HG03575 (cell line): ENCODE data around the gene CCDC70.

Source experiments
- ATAC-seq: cut with Tn5 transposase; IDR thresholded peaks from one replicate; pipeline ENCODE4 v1.9.1; 2021; ENCODE audit not compliant: unreplicated experiment, insufficient number of reproducible peaks, low FRiP score; ENCODE audit errors: extremely low read depth

The CCDC70 gene

GRCh38 chr13:51827254-51827653, 34.5 kb upstream of the CCDC70 start:
- ATAC-seq: no peak

GRCh38 chr13:51828730-51829567, 32.8 kb upstream of the CCDC70 start:
- ATAC-seq: no peak

- ATAC-seq: no peak
Observed at GRCh38 chr13:51829568-51829899, 32.2 kb upstream of the CCDC70 start.

DNA sequence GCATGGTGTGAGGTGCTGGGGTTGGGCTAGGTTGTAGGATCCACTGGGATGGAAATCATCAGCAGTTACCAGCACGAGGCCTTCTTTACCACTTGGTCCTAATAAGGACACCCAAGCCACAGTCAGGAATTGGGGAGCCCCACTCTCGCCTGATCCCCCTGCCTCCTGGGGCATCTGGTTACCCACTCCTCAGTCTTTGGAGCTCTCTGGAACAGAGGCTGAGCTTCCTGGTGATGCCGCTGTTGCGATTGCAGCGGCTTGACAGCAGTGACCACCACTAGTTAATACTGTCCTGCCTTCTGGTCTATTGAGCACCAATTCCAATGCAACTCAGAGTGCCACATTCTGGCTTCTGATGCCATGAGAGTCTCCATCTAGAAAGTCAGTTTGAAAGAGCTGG, 30.2 kb upstream of the CCDC70 start:
- ATAC-seq: no peak

- ATAC-seq: no peak
Observed at GRCh38 chr13:51832471-51833152, 29.2 kb upstream of the CCDC70 start.

GRCh38 chr13:51833980-51834379, 27.8 kb upstream of the CCDC70 start:
- no peak for ATAC-seq

- no peak for ATAC-seq
Observed at GRCh38 chr13:51834581-51835171, 27.1 kb upstream of the CCDC70 start.

DNA sequence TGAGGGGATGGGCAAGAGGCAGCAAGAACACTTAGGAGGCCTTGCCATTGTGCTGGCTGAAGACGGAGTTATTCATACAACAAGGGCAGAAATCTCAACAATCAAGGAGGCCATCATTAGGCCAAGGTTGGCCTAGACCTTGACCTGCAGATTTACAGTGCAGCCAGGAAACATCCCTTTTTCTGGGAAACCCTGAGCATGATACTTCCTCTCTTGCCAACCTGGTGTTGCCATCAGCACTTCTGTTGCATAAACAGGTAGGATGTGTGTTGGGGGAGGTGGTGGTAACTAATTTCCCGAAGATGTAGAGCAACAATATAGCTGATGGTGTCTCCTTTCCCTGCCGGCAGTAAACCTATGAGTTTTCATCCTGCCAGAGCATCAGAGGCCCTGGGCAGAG, 24.8 kb upstream of the CCDC70 start:
- ATAC-seq: no peak

DNA sequence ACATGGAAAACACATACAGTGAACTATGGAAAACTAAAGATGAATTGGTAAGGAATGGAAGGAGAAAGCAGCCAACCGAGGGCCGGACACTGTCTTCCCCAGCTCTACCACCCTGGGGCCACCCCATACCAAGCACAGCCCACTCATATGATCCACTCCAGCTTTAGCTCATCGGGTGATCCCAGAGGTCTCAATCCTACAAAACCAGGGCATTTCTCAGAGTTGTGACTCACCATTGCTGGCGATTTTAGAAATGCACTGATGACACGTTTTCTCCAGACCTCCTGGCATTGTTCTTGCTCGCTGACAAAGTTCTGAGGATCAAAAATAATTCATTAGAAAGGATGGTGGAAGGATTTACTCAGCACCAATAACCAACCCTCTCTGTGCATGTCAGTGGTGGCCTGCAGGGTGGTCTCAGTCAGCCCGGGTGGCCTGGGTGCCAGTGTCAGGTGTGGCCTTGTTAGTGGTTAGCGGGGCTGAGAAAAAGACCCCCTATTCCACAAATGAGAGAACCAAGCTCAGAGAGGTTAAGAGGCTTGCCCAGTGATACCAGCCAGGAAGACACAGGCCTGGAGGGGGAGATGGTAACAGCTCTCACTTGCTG, 23.4 kb upstream of the CCDC70 start:
- ATAC-seq: no peak

DNA sequence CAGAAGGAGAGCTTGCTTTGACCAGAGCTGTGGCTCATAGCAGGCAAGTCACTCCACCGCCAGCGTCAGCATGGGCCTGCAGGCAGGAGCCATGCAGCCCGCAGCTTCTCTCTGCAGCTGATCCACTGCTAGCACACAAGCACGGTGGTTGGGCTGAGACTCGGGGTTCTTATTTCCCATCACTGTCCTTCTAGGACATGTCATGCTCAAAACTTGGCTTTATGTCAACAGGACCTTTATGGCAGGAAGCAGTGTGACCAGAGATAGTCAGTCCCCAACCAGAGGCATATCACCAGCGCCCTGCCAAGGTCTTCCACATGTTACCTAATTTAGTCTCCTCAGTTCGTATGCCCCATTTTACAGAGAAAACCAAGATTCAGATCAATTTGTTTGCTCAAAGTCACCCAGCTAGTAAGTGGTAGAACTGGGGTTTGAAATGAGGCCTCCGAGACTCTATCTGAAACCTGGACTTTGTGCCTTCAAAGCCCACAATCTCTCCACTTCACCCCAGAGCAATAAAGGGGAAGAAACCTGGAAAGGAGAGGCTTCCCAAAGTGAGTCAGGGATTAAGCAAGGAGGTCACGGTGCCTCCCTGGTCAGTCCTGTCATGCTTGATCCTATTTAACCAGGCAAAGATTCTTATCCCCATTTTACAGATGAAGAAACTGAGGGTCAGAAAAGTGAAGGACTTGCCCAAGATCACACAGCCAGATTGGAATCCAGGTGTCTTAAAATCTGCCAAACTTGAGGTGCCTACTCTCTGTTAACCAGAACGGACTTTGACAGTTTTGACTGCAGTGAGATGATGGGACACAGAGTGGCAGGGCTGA, 21.8 kb upstream of the CCDC70 start:
- ATAC-seq: no peak

DNA sequence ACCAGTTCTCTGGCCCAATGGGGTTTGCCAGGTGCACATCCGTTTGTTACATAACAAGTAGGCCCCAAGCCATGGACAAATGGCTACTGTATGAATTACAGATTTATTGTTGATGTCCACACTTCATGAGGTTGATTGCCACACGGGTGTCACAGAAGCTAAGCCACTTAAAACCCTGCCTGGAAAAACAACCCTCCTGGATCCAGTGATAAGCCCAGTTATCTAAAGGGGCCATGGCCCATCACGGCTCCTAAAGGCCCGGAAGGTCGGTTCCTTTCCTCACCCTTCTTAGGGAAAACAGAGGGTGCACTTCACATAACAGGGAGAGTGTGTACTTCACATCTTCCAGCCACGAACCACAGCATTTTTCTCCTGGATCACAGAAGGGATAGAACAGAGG, 20.9 kb upstream of the CCDC70 start:
- ATAC-seq: no peak

DNA sequence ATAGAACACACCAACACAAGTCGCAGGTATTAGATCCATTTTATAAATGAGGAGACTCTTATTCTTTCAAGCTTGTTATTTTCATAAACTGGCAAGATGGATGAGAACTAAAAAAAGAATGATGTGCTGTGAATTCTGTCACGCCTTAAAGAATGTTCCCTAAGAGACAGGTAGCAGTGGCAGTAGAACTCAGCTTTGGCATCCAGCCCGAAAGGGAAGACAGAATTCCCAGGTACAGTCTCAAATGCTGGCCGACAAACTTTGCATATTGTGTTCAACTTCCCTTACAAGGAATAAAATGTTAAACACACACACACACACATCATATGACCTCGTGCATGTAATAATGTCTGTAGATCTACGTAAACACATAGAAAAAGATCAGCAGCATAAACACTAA, 20.0 kb upstream of the CCDC70 start:
- ATAC-seq: no peak

GRCh38 chr13:51843529-51843928, 18.2 kb upstream of the CCDC70 start:
- no peak for ATAC-seq

DNA sequence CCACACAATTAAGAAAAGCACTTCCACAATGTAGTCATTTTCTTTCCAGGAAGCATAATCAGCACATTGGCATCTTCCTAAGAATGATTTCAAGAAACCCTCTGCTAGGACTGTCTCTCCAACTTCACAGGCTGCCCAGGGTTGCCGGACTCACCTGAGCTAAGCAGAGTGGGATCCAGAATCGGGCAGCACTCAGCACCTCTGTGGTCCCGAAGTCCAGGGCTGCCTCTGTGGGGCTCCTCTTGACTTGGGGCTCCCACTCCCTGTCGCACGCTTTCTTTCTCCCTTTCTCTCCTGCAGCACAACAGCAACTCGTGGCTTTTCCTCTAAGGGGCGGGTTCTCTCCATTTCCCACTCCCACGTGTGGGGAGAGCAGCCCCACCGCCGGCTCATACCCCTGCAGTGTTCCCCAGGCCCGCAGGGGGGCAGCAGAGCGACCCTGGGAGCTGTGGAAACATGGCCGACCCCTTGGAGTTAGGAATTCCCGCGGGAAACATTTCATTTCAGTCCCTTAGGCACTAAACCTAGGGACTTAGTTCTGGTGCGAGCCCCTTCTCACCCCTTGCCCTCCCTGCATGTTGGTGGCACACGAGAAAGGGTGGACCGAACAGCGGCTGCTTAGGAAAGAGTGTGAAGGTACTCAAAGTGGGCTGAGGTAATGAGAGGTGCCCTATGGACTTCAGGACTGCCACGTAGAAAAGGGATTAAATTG, 16.8 kb upstream of the CCDC70 start, which contains the start of gene TMEM272:
TSS of gene TMEM272 (minus strand) at position 316 of the 712 bp plus-strand sequence. CDS start 6,647 bp downstream, outside the sequence.
- no peak for ATAC-seq

- no peak for ATAC-seq
Observed at GRCh38 chr13:51845574-51846318, 16.0 kb upstream of the CCDC70 start.

DNA sequence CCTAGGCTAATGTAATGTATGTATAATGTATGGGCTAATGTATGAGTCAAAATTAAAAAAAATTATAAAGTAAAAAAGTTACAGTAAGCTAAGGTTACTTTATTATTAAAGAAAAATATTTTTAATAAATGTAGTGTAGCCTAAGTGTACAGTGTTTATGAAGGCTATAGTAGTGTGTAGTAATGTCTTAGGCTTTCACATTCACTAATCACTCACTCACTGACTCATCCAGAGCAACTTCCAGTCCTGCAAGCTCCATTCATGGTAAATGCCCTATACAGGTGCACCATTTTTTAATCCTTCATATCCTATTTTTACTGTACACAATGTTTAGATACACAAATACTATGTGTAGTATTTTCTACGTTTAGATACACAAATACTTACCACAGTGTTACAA, 15.0 kb upstream of the CCDC70 start:
- ATAC-seq: no peak

DNA sequence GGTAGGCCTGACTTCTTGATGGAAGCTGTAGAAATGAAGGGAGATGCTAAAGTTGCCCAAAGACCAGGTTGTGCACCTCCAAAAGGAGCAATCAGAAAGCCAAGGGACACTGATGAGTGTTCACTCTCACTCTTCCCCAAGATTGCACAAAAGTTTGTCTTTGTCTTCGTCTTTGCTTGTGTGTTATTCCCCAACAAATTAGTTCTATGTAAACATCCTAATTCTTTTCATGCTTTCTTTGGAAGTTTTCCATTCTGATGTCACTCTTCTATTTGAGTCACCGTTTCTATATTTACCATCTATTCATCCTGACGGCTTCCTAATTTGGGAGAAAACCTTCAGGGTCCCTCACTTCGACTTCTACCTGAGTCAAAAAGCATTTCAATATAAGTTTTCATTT, 13.1 kb upstream of the CCDC70 start:
- no peak for ATAC-seq
